GM21381 (cell line): ENCODE measurements around the gene IYD.

Experiments used
- ATAC-seq: cut with Tn5 transposase; IDR thresholded peaks from one replicate; pipeline ENCODE4 v1.9.1; 2021; ENCODE audit warnings: mild to moderate bottlenecking, moderate library complexity; ENCODE audit not compliant: unreplicated experiment

Gene IYD

DNA sequence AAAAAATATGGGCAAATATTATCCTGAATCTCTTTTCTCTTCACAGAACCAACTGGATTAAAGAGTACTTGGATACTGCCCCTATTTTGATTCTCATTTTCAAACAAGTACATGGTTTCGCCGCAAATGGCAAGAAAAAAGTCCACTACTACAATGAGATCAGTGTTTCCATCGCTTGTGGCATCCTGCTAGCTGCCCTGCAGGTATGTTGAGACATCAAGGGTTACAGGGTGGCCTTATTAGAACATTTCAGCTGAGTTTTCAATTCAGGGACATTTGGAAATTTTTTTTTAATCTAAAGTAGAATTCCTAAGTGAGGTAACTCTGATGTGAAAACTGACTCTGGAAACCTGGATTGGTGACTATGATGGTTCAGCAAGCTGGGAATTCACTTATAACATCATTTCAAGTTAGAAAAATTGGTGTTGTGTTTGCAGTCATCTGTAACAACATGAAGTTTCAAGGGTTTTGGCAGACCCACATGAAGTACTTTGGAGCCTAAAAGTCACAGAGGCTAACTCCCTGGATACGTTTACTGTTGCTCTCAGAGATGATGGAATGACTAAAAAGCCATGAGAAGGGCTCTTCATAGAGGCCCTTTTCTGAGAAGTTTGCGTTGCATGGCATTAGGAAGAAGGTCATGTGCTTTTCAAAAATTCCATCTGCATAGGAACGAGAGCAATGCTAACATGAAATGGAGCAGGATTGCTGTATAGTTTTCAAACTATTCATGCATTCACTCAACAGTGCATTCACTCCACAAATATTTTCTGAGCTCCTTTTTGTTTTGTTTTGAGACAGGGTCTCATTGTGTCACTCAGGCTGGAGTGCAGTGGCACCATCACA is 25.5 kb downstream of the IYD start:
- no peak for ATAC-seq

DNA sequence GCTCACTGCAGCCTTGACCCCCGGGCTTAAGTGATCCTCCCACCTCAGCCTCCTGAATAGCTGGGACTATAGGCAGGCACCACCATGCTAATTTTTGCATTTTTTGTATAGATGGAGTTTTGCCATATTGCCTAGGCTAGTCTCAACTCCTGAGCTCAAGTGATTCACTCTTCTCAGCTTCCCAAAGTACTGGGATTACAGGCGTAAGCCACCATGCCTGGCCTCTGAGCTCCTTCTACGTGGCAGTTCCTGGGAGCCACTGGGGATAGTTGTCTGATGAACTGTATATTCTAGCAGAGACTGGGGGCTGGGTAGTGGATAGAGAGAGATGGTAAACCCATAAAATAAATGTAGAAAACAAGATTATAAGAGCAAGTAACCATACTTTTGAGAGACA is 26.1 kb downstream of the IYD start:
- ATAC-seq, result no peak

DNA sequence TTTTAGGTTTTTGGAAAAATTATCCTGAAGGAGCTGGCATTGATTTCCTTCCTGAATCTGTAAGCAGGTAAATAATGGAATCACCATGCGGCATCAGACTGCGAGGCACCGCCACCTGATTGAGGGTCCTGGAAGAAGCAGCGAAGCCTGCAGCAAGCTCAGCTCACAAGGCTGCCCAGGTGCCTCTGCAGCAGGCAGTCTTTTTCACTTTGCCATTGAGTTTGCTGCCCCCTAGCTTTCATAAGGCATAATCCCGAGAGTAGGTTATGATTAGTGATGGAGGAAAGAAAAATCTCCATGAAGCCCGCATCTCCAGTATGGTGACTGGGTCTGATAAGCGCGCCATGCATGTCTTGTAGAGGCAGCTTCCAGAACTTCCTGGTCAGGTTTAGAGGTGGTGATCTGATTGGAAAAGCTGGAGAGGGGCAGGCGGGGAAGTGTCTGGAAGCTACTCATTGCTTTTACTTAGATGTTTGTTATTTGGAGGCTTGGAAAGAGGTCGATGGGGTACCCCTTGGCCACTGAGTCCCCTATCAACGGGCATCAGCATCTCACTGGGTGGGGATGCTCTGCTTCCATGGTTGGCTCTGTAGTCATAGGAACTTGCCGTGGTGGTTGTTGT is 26.7 kb downstream of the IYD start:
- ATAC-seq, result no peak

DNA sequence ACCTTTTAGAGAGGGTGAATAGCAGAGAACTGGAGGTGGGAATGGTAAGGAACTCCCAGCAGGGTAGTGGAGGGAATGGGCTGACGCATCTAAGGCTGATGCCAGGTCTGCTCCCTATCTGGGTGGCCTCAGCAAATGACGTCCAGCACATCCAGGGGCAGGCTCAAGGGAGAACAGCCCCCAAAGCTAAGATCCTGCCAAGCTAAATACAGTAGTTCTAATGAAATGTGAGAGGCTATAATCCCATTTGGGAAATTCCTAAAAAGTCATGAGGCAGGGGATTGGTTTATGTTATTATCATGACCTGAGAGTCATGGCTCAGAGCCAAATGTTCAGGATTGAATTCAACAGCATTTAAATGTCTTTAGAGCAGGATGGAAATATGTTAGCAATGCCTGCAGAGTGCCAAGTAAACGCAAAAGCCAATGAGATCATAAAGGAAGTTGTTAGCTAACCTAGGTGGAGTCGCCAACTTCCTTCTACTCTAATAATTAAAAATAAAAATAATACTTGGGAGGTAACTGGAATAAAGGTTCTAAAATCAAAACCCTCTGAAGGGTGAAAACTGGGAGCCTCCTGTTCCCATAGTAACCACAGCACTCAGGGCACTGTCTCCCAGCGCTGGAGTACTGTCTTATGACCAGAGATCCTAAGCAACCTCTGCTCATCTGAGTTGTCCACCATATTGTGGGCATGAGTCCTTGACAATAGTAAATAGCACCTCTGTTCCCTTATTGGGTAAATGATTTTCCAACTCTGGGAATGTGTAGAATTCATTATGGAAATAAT is 34.8 kb downstream of the IYD start:
- no peak for ATAC-seq

DNA sequence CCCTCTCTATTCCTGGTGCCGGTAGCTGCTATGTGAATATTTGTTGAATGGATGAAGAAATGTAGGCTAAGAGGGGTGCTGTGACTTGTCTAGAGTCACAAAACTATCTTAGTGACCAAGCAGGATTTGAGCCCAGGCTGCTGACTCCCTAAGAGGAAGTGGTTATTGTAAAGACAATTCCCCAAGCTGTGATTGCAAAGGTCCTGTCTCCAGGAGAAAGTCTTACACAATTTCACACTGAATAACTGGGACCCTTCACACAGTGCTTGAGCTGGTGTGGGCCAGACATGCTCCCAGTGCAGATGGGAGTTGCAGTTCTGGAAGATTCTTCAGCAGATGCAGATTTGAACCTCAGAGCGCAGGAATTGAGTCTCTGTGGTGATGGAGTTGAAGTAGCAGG is 38.1 kb downstream of the IYD start:
- no peak for ATAC-seq

DNA sequence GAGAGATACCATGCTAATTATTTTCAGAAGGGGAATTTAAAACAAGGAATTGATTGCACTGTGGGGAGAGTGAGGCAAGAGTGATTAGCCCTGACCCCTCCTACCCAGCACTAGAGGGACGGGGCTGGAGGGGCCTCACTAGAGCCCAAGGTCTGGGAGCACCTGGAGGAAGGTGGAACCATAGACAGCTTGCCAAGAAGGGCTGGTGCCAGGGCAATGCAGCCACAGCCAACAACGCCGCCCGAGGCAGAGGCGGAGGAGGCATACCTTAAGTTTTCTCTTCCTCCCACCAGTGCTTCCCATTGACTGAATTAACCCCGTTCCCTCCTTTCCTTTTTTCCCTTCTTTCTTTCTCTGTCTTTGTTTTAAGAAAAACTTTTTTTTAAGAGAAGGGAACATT is 40.0 kb downstream of the IYD start:
- ATAC-seq, result no peak

DNA sequence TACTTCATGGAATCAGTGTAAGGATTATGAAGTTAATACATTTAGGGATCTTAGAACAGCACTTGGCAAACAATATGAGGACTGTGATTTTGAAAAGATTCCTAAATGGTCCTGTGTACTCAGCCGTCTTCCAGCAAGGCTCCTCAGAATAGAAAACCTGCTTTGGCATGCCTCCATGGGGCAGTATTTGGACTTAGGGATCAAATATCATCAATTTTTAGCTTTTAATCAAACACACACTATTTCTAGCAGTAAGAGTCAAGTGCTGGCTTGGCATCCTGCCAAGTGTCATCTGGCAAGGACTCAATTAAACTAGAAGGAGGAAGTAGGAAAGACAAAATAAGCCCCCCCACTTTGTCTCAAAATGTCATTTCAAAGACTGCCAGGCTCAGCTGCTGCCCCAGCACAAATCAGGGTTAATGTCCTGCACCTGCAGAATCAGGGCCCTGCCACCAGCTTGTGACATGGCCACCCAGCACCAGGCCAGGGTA is 40.8 kb downstream of the IYD start:
- ATAC-seq, result no peak

DNA sequence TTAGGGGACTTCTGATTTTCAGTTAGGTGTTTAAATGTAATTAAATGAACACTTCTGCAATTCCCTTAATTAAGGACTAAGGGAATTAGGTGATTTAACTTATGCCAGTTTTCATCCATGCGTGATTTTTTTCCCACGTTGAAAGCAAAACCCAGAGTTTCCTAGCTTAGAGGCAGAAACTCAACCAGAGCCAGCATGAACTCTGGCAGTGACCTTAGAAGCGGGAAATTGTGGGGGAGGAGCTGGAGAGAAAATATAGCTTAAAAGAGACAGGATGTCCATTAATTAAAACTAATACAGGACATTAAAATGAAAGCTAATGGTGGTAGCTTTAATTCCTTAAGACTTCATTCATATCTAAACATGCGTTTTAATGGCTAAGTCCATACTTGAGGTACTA is 41.6 kb downstream of the IYD start:
- ATAC-seq, result no peak

DNA sequence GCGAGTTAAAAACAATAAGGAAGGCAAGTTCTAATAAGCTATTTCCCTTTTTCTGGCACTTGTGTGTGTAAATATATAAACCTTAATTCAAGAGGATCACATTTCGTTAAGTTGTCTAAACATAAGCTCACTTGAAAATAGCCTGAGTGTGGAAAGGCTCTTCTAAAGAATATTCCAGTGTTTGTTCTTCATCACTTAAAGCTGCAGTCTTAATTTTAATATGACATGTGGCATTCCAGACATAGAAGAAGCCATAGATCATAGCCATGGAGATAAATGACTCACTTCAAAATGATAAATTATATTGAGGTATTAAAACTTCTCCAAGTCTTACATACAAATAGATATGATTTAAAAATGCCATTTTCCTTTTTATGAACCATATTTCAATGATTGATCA is 42.1 kb downstream of the IYD start:
- no peak for ATAC-seq

DNA sequence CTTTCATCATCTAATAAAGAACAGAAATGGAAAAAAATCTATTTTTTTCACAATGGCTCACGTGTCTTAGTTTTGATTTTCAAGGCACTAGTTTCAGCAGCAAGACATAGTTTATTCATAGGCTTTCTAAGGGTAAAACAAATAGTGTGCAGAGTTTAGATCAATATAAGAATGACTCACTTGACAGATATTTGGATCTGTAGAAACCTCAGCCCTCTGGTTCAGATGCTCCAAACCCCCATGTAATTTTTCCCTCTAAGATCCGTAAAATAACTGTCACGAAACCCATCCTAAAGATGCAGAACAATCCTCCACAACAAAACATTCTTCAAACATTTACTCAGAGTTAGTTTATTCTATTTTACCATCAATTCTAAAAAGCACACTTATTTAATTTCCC is 43.4 kb downstream of the IYD start:
- ATAC-seq, result no peak

DNA sequence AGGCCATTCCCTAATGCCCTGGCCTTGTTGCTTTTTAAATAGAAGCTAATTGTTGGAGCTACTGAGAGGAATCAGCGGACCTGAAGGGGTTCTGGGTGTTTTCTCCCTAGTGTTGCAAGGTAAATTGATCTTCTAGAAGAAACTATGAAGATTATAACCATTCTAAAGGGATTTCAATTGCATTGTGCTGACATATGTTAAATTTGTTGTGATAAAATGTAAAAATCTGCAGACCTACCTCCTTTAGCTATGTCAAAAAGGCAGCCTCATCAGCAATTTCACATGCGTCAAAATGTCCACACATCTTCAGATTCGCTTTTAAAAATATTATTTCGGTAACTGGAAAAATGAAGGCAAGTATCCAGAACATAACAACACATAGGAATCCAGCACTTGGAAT is 44.4 kb downstream of the IYD start:
- no peak for ATAC-seq

DNA sequence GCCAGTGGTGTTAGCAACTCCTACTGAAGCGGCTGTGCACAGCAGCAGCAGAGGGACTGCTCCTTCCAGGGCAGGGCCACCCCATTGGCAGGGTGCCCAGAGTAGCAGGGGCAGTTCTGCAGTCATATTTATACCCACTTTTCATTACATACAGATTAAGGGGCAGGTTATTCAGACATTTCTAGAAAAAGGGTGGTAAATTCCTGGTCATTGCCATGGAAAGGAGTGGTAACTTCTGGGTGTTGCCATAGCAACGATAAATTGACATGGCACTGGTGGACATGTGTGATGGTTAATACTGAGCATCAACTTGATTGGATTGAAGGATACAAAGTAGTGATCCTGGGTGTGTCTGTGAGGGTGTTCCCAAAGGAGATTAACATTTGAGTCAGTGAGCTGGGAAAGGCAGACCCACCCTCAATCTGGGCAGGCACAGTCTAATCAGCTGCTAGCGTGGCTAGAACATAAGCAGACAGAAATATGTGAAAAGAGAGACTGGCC is 45.0 kb downstream of the IYD start:
- ATAC-seq, result no peak

DNA sequence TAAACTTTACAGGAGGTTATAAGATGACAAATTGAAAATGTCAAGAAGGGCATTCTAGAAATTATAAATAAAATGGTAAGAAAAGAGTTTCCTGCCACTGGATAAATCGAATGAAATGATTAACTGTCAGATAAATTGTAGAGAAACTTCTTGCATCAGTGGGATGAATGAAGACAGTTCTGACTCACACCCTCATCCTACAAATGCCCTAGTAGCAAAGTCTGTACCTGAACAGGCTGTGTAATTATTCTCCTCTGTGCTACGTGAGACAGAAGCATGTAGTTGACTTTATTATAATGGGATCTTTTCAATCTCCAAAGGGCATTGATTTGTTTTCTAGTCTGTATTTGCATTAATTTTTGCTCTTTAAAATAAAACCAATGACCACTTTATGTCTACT is 47.3 kb downstream of the IYD start:
- no peak for ATAC-seq

DNA sequence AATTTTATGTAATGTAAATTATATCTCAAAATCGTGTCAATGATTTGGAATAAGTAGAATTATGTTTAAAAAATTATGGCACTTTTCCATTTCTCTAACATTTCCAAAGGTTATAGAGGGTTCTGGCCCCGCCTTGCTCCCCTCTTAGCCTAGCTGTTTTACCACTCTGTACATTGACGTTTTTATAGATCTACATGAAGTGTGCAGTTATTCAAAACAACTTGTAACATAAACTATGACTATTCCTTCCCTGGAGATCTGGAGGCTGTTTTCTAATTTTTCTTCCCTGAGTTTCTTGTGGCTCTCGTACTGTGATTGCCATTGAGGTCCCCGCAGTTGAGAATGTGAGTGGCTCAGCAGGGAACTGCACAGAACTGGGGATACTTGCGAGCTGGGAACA is 48.4 kb downstream of the IYD start:
- ATAC-seq, result no peak

DNA sequence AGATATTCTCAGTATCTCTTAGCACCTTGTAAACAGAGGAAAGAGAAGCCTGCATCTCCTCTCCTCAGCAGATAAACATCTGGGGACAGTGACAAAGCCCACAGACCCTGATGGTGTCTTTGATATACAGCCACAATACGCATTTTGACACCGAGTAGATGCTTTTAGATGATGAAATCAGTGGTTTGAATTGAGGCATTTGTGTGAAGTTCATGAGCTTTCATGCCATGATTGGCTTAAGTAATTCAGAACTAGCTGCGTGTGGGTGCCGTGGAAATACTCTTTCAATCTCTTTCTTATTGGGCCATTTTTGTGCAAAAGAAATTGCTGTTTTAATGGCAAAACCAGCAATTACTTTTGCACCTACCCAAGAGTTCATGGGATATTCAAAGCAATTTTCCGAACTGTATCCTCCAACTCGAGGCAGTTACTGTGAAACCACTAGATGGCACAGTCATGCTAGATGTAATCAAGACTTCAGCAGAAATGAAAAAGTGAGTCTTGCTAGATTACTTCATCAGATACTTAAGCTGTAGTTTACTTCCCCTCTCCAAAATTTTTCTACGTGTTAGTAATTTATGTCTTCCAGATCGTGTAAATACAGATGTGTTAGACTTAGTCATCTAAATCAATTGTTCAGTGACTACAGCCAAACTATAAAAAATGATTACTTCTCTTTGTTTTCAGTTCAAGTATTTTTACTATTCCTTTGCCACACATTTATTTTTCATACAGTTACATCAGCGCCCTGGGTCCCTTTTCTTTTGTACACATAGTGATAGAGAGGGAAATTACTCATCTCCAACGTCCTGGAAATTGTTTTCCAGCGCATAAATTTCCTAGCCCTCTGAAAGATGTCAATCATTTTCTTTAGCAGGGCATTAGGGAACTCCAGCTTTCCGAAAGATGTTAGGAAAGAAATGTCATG is 49.4 kb downstream of the IYD start:
- ATAC-seq, result peak; percentile 78

DNA sequence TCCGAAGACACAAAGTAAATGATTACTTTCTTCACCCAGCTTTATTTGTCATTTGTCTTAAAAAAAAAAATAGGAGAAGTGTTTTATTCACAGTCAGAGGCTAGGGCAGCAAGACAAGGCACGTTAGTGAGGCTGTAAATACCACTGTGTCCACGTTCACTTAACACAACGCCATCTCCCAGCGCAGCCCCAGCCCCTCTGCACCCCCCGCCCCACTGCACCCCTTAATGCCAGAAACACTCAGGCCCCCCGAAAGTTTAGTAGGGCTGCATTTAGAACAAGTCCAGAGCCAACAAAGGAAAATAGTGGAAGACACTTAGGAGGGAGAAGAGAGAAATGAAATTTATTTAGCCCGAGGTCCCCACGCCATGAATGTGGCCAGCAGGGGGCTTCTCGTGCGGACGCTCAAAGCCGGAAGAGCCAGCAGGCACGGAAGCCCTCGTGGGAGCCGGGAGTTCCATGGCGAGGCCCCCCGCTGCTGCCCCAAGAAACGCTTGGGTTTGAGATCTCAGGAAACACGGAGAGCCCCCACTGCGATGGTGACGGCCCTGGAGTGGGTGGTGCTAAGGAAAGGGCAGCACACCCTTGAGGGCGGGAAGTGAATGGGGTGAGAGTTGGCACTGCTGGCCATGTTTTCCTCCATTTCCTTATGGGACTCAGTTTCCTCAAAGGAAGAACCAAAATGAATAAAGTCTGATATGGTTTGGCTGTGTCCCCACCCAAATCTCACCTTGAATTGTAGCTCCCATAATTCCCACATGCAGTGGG is 50.2 kb downstream of the IYD start:
- ATAC-seq, result no peak

DNA sequence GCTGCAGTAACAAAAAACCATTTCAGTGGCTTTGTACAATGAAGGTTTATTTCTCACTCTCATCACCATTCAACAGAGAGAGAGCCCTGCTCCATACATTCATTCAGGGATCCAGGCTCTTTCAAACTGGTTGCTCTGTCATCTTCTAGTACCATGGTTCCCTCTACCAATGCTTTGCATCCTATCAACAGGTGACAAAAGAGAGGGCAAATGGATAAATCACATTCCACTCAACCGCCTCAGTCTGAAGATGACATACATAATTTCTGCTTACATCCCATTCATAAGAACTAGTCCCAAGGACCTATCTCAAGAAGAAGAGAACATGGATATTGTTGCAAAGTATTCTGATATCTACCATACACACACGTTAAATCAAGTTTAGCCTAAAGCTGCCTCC is 51.6 kb downstream of the IYD start:
- ATAC-seq, result no peak

DNA sequence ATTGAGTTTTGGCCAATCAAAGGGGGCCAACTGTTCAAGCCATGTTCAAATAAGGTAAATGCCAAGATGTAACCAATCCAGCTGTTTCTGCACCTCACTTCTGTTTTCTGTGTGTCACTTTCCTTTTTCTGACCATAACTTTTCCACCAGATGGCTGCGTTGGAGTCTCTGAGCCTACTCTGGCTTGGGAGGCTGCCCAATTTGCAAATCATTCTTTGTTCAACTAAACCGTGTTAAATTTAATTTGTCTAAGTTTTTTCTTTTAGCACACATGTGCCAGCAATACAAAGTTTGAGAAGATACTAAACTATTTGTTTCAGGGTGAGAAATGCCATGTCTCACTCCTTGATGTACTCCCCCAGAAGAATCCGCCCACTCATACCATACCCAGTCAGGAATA is 52.1 kb downstream of the IYD start:
- no peak for ATAC-seq

DNA sequence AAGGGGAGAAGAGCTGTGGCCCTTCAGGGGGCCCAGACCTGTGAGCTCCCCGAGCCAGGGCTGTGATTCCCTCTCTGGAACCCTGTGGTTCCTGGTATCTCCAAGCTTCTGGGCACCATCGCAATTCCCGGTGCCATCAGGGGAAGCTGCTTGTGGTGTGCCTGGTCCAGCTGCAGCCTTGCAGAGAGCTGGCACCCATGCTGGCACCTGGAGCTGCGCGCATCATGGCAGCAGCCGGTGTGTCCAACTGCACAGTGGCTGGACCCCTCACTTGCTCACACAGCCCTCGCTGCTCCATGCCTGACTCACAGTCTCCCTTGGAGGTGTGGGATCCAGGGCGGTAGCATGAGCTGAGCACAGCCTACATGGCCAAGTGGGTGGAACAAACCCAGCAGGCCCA is 56.7 kb downstream of the IYD start:
- no peak for ATAC-seq

DNA sequence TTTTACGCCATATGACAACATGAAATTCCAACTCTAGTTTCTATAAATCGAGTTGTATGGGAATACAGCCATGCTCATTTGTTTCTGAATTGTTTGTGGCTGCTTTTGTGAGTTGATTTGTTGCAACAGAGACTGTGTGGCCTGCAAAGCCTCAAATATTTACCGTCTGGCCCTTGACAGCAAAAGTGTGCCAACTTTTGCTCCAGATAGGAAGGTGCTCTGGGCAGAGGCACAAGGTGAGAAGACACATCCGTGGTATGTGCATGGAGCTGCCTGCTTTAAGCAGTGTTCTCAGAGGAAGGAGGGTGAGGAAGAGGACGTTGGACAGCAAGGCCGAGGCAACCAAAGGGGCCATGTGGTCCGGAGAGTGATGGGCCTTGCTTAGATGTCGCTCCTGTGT is 57.4 kb downstream of the IYD start:
- no peak for ATAC-seq
